Urinary bladder (tissue), 4 donors: ENCODE results near the gene STIM1. TPM values are rescaled to one million over a fixed set of nuclear protein-coding genes. Genes with fewer than 3 reads are reported as not detected.

Experiments used
- DNase-seq: peaks from one replicate; pipeline ENCODE4 v3.0.0-alpha.2; 2015; ENCODE audit errors: extremely low spot score
- H3K27ac ChIP-seq: one replicate; pipeline ENCODE4 v1.5.1; 2013; ENCODE audit warnings: low read depth, mild to moderate bottlenecking, moderate library complexity
- H3K36me3 ChIP-seq: one replicate; pipeline ENCODE4 v1.6.1; 2013; ENCODE audit warnings: mild to moderate bottlenecking, moderate library complexity; ENCODE audit not compliant: insufficient read depth
- H3K4me1 ChIP-seq: one replicate; pipeline ENCODE4 v1.6.1; 2013; ENCODE audit warnings: mild to moderate bottlenecking, moderate library complexity; ENCODE audit not compliant: insufficient read depth
- H3K4me3 ChIP-seq: one replicate; pipeline ENCODE4 v1.5.1; 2013; ENCODE audit warnings: low read depth, low read length
- WGBS: extraction: QIAGEN DNeasy Blood & Tissue Kit; methylation state at CpG from one replicate; pipeline ENCODE4 v1.1.7; 2013; 5-methylcytosine and 5-hydroxymethylcytosine counted together
- polyA plus RNA-seq: library from polyadenylated mRNA; stranded (reverse); fragments of 200-250 nt; gene quantifications from one replicate; pipeline ENCODE4 v1.2.3, GENCODE V29; 2013
- total RNA-seq: library from RNA; depleted of rRNA; stranded (reverse); fragments of >200 nt; gene quantifications from one replicate; pipeline ENCODE4 v1.2.3, GENCODE V29; 2014
- donor health status: healthy with polysubstance abuse.
- donor health status: healthy.

Gene STIM1
- total and polyA plus RNA-seq, 2 donors: 41.8 to 61.0 TPM

DNA sequence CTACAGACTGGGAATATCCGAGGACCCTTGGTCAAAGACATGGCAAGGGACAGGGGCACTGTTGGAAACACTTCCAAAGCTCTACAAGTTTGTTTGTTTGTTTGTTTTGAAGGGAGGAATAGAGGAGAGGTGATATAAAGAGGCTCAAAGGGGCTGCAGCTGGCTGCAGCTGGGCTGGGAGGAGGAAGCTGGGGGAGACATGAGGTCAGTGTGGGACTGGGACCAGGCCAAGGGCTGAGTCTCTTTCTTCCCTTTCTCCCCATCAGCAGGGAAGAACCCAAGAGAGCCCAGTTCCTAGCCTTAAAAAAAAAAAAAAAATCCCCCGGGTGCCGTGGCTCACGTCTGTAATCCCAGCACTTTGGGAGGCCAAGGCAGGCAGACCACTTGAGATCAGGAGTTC lies 19.7 kb upstream of the STIM1 start:
- DNase-seq: no peak
- no peaks in the 10 kb centered on the region for H3K36me3 ChIP-seq
- H3K4me3 ChIP-seq: no peak overlapping the region
- peaks cover 2% of the 10 kb centered on the region for H3K4me1 ChIP-seq
- no peak overlapping the region for H3K27ac ChIP-seq
- 45% methylated on average over 4 of the region's 4 CpGs for WGBS

DNA sequence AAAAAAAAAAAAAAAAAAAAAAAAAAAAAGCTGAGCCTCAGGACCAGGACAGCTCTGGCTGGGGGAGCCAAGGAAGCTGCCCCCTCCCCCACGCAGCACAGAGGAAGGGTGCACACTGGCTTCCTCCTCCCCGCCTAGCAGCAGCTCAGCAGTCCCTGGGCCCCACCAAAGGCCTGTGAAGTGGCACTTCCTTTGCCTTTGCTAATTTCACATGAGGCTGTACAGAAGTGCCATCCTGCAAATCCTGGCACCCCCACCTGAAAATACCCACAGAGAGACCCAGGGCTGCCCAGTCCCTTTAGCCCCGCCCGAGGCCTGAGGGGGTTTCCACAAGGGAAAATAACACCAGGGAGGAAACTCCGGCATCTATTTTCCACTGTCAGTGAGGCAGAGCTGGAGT lies 18.6 kb upstream of the STIM1 start:
- 83% methylated on average over 5 of the region's 5 CpGs for WGBS
- no peak for DNase-seq
- no peaks in the 10 kb centered on the region for H3K36me3 ChIP-seq
- H3K4me3 ChIP-seq: no peak overlapping the region
- peaks cover 2% of the 10 kb centered on the region for H3K4me1 ChIP-seq
- no peak overlapping the region for H3K27ac ChIP-seq

DNA sequence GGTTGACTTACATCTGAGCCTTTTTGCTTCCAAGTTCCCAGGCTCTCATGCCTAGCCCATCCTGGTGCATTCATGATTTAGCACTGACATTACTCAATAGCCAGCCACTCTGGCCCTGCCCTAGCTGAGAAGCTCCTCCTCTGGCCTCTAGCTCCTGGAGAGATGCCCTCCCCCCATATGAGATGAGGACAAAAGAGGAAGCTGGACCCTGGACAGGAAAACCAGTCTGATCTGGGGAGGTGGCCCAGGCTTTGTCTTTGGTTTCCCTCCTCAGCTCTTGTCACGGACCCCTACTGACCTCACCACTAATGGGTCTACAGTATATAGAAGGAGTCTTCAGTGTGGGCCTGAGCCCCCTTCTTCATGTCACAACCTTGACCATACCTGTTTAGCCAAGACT lies 17.7 kb upstream of the STIM1 start:
- no peak overlapping the region for H3K27ac ChIP-seq
- no peaks in the 10 kb centered on the region for H3K36me3 ChIP-seq
- WGBS: 87% methylated on average over 1 of the region's 1 CpG
- H3K4me1 ChIP-seq: peaks cover 2% of the 10 kb centered on the region
- H3K4me3 ChIP-seq: no peak overlapping the region
- DNase-seq: no peak

DNA sequence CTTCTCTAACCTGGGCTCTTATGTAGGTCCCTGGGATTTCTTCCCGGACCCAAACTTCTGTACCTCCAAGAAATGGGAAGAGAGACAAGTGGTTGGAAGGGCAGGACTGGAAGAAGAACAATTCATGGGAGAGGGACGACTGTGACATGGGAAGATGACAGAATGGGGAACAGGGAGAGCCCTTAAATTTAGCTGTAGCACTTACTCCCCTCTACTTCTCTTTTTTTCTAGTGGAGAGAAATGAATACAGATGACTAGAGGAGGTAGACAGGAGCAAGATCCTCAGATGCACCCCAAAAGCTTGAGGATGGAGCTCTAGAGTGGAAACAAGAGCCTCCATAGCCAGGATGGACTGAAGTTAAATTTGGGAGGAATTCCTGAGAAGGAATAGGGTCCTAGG lies 17.0 kb upstream of the STIM1 start:
- no peak for DNase-seq
- H3K4me1 ChIP-seq: peaks cover 2% of the 10 kb centered on the region
- WGBS: 89% methylated on average over 2 of the region's 2 CpGs
- no peak overlapping the region for H3K27ac ChIP-seq
- no peak overlapping the region for H3K4me3 ChIP-seq
- no peaks in the 10 kb centered on the region for H3K36me3 ChIP-seq

DNA sequence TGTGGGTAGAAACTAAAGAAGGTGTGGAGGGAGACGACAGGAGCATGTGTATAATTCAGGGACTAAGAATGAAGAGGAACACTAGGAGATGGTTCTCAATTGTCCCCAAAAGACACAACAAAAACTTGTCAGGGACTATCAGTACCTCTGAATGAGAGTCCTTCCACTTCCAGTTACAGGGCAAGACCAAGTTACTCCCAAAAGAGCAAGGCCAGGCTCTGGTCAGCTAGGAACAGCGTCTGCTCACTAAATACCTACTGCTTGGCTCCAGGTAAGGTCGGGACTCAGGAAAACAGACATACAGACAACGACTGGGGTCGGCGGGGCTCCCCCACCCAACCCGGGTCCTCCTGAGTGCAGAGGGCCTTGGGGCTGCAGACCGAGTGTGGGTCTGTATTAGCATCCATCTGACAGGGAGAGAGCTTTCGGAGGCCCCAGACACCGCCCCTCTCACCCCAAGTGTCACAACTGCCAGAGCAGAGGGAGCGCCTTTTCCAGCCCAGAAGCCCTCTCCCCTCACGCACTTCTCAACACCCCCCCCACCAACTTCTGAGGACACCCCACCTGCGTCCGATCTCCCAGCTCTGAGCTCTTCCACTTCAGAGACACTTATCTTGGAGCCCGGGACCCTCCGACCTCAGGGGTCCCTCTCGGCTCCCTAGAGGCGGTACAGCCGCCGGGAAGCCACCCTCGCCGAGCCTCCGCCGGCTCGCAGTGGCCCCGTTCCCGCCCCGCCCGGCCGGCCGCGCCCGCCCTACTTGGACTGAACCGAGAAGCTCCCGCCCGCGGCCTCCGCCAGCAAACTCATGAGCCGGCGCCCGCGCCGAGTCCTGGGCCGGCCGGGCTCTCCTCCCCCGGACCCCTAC lies 15.2 kb upstream of the STIM1 start:
- 2% methylated on average over 46 of the region's 46 CpGs for WGBS
- Histone ChIP-seq H3K4me1 (peaks cover 2% of the 10 kb centered on the region), H3K4me3 (peak overlapping the region; percentile 89), H3K27ac (peak overlapping the region; percentile 90), H3K36me3 (no peaks in the 10 kb centered on the region)
- DNase-seq: no peak

DNA sequence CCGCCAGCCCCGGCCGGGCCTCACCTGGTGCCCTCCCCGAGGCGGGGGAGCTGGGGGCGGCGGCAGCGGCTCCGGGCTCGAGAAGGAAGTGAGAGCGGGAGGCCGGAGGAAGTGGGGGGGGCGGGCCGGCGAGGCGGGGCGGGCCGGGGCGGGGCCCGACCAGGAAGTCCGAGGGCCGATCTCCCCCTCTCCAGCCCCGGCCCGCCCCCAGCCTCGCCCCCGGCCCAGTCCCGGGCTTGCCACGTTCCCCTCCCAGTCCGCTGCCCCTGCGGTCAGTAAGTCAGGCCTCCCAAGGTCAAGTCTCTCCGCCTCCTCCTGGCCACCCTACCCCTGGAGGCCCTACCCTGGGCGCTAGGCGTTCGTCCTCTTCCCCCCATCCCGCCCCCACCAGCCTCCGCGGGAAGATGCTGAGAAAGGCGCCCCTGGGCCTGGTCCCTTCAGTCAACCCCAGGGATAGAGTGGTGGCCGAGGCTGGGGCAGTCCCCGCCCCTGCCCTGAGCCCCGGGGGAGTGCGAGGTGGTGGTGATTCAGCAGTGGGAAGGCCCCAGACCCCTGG lies 14.5 kb upstream of the STIM1 start, which contains the start of gene RHOG:
Gene RHOG, minus strand, starts transcription at position 90 of the 556 bp plus-strand sequence. CDS start 12,821 bp downstream, outside the sequence.
- Histone ChIP-seq H3K36me3 (no peaks in the 10 kb centered on the region), H3K4me3 (peak within 1 kb of the TSS; percentile 89), H3K4me1 (peaks cover 2% of the 10 kb centered on the region), H3K27ac (peak within 1 kb of the TSS; percentile 93)
- WGBS: 1% methylated on average over 42 of the region's 42 CpGs
- DNase-seq: peak; percentile 46

DNA sequence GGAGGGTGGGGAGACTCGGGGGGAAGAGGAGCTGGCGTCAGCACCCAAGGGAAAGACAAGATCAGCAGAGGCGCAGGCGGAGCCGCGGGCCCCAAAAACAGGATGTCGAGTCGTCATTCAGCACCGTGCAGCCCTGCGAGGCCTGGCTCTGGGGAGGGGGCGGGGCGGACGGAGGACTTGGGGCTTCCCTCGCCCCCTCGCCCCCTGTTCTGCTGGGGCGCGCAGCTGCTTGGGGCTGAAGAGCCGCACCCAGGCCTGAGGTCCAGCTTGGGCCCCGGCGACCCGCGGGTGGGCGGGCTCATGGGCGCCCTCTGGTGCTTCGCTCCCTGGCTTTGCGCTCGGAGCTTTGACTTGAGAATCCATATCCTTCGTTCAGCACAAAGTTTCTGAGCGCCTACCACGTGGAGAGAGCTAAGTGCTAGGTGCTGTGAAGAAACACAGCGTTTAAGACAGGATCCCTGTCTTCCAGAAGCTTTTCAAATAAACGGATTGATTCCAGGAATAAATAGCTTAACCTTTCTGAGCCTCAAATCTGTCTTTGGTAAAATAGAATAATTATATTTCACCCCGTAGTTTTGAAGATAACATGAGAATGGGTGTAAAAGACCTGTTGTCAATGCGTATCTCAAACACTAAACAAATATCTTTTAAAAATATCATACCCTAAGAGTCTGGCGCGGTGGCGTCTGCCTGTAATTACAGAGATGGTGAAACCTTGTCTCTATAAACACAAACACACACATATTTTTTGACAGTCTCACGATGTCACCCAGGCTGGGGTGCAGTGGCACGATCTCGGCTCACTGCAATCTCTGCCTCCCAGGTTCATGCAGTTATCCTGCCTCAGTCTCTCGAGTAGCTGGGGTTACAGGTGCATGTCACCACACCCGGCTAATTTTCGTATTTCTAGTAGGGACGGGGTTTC lies 13.8 kb upstream of the STIM1 start:
- Histone ChIP-seq H3K27ac (peak overlapping the region; percentile 93), H3K4me1 (peaks cover 2% of the 10 kb centered on the region), H3K4me3 (peak overlapping the region; percentile 89), H3K36me3 (no peaks in the 10 kb centered on the region)
- DNase-seq: no peak
- WGBS: 23% methylated on average over 44 of the region's 44 CpGs

DNA sequence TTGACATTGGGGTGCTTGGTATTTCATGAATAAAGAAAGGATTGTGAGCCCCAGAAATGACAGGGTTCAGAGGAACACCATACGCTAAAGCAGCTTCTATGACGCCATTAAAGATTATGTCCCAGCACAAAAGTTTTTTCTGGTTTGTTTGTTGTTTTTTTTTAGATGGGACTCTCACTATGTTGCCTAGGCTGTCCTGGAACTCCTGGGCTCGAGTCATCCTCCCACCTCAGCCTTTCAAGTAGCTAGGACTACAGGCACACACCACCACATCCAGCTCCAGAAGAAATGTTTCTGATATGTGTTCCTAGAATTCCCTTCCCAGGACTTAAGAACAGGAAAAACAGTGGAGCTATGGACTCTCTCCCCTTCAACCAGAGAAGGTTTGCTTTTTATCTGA lies 12.1 kb upstream of the STIM1 start:
- H3K27ac ChIP-seq: no peak overlapping the region
- no peak for DNase-seq
- no peaks in the 10 kb centered on the region for H3K36me3 ChIP-seq
- H3K4me1 ChIP-seq: no peaks in the 10 kb centered on the region
- H3K4me3 ChIP-seq: no peak overlapping the region
- WGBS: 87% methylated on average over 3 of the region's 3 CpGs

DNA sequence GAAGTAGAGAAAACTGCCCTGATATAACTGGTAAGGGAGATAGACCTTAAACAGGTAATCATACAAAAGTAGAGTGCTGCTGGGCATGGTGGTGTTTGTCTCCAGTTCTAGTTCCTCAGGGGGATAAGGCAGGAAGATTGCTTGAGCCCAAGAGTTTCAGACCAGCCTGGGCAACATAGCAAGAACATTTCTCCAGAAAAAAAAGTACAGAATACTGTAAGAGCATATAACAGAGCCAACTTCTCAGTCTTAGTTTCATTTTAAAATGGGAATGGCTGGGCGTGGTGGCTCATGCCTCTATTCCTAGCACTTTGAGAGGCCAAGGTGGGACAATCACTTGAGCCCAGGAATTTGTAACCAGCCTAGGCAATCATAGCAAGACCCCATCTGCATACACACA lies 10.2 kb upstream of the STIM1 start:
- no peaks in the 10 kb centered on the region for H3K4me1 ChIP-seq
- 94% methylated on average over 1 of the region's 1 CpG for whole genome bisulfite sequencing
- H3K4me3 ChIP-seq: no peak overlapping the region
- no peak overlapping the region for H3K27ac ChIP-seq
- DNase-seq: no peak
- H3K36me3 ChIP-seq: no peaks in the 10 kb centered on the region

DNA sequence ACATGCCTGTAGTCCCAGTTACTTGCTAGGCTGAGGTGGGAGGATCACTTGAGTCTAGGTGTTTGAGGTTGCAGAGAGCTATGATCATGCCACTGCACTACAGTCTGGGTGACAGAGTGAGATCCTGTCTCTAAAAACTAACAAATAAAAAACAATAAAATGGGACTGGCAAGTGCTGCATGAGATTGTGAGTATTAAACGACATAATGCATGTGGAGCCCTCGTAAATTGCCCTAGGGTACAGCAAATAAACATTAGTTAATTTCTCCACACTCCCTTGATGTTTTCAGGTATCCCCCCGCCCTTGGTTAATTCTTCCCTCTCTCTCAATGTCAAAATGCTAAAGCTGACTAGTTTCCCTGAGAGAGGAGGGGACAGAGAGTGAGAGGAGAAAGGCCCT lies 9.8 kb upstream of the STIM1 start:
- no peak overlapping the region for H3K4me3 ChIP-seq
- no peak for DNase-seq
- H3K27ac ChIP-seq: no peak overlapping the region
- no peaks in the 10 kb centered on the region for H3K36me3 ChIP-seq
- H3K4me1 ChIP-seq: no peaks in the 10 kb centered on the region
- WGBS: 75% methylated on average over 3 of the region's 3 CpGs

DNA sequence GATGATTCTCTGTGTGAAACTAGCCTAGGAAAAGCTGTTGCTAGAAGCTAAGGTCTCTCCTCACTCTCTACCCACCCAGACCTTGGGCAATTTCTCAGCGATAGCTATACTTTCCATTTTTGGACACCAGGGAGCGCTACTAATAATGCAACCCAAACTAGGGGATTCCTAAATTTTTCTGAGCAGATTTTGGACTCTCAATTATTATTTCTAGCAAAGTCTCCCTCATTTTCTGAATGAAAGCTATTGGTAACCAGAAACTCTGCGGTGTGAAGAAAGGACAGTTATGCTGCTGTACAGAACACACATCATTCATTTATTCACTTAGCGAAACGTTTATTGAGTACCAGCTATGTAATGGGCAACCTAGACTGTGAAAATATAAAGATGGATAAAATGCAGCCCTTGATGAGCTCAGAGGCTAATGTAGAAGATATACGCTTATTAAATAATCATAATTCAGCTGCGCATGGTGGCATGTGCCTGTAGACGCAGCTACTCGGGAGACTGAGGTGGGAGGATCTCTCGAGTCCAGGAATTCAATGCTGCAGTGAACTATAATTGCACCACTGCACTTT lies 6.1 kb upstream of the STIM1 start:
- Histone ChIP-seq H3K4me1 (no peaks in the 10 kb centered on the region), H3K36me3 (no peaks in the 10 kb centered on the region), H3K27ac (no peak overlapping the region), H3K4me3 (no peak overlapping the region)
- WGBS: 67% methylated on average over 10 of the region's 10 CpGs
- DNase-seq: no peak

DNA sequence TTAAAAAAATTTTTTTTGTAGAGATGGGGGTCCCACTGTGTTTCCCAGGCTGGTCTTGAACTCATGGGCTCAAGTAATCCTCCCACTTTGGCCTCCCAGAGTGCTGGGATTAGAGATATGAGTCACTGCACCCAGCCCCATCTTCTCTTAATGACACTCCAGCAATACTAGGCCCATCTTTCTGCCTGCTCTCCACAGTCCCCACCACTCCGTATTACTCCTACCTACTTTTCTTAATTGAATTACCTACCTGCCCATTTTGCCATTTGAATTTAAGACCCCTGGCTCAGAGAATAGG lies 2.0 kb upstream of the STIM1 start:
- peaks cover 5% of the 10 kb centered on the region for H3K4me1 ChIP-seq
- H3K27ac ChIP-seq: no peak overlapping the region
- 95% methylated on average over 1 of the region's 1 CpG for WGBS
- no peak for DNase-seq
- no peak overlapping the region for H3K4me3 ChIP-seq
- H3K36me3 ChIP-seq: no peaks in the 10 kb centered on the region

DNA sequence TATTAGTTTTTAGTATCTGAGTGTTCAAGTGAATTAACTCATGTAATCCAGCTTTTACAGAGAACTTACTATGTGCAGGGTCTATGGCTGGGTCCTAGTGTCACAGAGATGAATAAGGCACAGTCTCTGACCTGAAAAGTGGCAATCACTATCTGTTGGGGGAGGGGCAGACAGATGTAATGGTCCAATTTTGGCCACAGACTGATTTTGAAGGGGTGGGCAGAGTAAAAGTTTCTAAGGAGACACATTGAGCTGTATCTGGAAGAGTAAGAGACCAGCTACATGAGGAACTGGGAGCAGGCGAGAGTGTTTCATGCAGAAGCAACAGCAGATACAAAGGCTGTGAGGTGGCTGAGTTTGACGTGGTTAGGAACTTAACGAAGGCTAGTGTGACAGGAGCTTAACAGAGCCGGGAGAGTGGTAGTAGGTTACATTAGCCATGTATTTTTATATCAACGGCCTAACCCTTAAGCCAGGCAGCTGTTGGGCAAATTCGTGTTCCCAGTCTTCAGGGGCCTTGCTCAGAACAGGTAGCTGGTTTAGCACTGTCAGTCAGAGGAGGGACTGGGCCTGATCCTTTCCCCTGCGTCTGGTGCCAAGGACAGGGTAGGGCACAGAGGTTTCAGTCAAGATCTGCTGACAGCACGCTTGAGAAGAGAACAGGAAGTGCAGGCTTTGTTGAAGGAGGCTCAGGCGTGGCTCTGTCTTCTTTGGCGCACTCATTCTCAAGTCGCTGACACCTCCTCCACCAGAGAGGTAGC lies 1.4 kb upstream of the STIM1 start:
- Histone ChIP-seq H3K36me3 (no peaks in the 10 kb centered on the region), H3K27ac (peak overlapping the region; percentile 73), H3K4me1 (peaks cover 5% of the 10 kb centered on the region), H3K4me3 (no peak overlapping the region)
- 69% methylated on average over 11 of the region's 11 CpGs for WGBS
- no peak for DNase-seq
